ENCODE measurements around the gene RAD51B.

Gene RAD51B

DNA sequence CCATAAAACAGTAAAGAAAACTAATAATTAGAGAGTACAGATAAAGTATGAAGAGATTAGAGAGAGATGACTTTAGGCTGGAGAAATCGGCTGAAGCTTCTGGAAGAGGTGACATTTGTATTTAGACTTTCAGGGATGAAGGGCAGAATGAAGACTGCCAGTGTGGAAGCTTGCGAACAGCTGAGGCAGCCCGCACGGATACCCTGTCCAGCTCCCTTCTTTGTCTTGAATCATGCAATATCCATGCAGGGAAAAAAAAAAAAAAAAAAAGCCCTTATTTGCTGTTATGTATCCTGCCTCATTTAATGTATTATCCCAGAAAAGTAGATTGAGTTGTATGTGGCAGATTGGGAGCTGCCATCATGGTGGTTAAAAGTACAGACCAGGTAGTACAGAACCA, 641.5 kb downstream of the RAD51B start:
- H3K4me3 ChIP-seq (ENCODE audit: low read depth, low read length), result no peak overlapping the region
- TF ChIP-seq, protein P1, sequence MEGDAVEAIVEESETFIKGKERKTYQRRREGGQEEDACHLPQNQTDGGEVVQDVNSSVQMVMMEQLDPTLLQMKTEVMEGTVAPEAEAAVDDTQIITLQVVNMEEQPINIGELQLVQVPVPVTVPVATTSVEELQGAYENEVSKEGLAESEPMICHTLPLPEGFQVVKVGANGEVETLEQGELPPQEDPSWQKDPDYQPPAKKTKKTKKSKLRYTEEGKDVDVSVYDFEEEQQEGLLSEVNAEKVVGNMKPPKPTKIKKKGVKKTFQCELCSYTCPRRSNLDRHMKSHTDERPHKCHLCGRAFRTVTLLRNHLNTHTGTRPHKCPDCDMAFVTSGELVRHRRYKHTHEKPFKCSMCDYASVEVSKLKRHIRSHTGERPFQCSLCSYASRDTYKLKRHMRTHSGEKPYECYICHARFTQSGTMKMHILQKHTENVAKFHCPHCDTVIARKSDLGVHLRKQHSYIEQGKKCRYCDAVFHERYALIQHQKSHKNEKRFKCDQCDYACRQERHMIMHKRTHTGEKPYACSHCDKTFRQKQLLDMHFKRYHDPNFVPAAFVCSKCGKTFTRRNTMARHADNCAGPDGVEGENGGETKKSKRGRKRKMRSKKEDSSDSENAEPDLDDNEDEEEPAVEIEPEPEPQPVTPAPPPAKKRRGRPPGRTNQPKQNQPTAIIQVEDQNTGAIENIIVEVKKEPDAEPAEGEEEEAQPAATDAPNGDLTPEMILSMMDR (IDR thresholded peaks at IDR 0.05; ENCODE audit: low read depth, low read length), result no peak

DNA sequence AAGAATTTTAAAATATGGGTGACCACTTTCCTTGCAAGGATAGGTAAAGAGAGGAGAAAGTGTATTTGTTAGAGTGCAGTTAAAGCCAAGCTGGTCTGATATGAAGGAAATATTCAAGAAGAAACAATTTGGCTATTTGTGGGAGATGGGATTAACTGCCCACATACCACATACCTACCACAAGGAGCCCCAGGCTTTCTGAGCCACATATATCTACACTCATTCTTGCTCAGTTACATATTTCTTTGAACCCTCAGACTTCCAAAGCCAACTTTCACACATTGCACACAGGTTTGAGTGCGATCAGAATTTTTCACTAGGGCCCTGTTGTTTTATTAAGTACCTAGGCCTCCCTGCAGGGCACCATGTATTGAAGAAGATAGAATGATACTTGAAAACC, 643.1 kb downstream of the RAD51B start:
- TF ChIP-seq, protein P1 (IDR thresholded peaks at IDR 0.05; ENCODE audit: low read depth, low read length), result 0 out of 2 replicates have a peak, but pooled peaks have one; percentile 9
- H3K4me3 ChIP-seq (ENCODE audit: low read depth, low read length), result no peak overlapping the region

DNA sequence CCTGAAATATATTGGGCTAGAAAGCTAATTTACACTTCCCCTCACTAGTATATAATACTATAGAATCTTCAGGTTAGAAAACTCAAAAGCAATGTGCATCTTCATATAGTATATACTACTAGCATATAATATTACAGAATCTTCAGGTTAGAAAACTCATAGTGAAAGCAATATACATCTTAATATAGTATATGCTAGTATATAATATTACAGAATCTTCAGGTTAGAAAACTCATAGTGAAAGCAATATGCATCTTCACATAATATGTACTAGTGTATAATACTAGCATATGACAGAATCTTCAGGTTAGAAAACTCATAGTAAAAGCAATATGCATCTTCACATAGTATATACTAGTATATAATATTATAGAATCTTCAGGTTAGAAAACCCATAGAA, 643.7 kb downstream of the RAD51B start:
- no peak overlapping the region for H3K4me3 ChIP-seq (ENCODE audit: low read depth, low read length)
- TF ChIP-seq, protein P1 (IDR thresholded peaks at IDR 0.05; ENCODE audit: low read depth, low read length), result no peak

DNA sequence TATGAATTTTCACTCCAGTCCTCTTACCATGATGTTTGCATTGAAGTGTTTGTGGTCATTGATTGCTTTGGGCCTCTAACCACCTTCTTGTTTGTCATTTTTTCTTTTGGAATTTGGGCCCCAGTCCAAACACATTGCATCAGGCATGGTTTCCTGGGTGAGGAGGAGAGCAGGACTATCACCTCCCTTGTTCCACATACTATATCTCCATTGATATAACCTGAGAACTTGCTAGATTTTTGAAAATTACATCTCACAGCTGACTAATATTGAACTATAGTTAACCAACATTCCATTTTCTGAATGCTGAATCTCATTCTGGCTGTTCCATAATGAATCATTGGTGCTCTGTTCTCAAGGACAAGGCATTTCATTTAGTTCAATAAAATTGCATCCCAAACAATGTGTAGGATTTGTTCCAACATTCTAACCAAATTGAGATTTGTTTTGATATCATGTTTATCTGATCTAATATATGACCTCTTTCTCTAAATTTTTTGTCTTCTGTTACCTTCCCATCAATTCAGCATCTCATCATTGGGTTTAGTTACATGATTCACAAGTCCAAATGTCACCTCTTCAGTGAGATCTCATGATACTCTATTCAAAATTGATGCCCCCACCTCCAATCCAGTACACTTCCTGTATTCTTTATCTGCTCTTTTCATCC, 644.3 kb downstream of the RAD51B start:
- no peak overlapping the region for H3K4me3 ChIP-seq (ENCODE audit: low read depth, low read length)
- TF ChIP-seq, protein P1 (IDR thresholded peaks at IDR 0.05; ENCODE audit: low read depth, low read length), result no peak

DNA sequence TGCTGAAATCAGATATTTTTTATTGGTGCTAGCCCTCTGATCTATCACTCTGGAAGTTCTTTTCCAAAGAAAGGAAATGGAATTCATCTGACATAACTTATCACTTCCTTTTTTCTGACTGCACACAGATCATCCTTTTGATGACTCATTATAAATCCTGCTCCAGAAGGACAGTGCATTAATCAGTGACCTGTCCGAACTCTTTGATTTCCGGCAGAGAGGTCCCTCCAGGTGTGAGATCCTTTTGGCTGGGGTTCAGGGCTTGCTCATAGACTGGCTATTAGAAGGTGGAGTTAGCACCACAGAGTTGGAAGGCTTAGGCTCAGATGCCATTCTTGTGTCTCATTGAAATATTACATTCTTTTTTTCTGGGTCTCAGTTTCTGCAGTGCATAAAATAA, 645.1 kb downstream of the RAD51B start:
- TF ChIP-seq, protein P1 (IDR thresholded peaks at IDR 0.05; ENCODE audit: low read depth, low read length), result no peak

DNA sequence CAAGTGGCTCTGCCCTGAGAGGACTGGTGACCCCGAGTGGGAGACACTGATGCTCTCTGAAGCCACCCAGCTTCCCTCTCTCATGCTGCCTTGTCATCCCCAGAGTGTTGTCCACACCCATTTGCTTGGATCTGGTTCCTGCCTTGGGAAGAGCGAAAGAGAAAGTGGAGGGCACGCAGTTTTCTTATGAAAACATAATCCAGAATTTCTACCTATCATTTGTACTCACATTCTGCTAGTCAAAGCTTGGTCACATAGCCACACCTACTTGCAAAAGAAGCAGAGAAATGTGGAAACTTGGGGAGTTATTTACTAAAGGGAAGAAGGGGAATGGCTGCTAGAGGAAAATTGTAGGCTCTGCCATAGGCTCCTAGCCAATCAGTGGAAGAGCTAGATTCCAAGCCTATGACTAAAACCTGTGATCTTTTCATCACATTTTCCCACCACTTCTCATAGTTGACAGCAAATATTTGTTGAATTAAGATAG, 647.0 kb downstream of the RAD51B start:
- TF ChIP-seq, protein P1 (IDR thresholded peaks at IDR 0.05; ENCODE audit: low read depth, low read length), result no peak

More for the DNA sequence above, 645.1 kb downstream of the RAD51B start:
- no peak overlapping the region for H3K4me3 ChIP-seq (ENCODE audit: low read depth, low read length)

DNA sequence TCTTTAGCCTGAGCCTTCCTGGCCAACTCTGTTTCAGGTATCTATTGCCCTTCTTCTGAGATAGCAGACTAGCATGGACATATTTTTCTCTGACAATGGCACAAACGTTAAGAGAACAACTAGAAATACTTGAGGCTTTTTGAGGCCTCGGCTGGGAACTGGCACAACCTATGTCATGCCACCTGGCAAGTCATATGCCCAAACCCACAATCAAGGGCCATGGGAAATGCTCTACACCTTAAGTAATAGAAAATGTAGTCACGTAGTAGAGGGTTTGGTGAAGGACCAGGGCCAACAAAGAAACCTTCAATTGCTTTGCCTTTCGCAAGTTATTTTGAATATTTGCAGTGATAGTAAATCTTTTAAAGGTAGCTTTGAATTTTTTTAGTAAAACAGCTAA, 647.8 kb downstream of the RAD51B start:
- no peak overlapping the region for H3K4me3 ChIP-seq (ENCODE audit: low read depth, low read length)
- TF ChIP-seq, protein P1 (IDR thresholded peaks at IDR 0.05; ENCODE audit: low read depth, low read length), result no peak

More for the DNA sequence above, 647.0 kb downstream of the RAD51B start:
- no peak overlapping the region for H3K4me3 ChIP-seq (ENCODE audit: low read depth, low read length)
